HT1080 (cell line): ENCODE data around the gene ARHGEF12. TPM values are rescaled to one million over a fixed set of nuclear protein-coding genes. Genes with fewer than 3 reads are reported as not detected.

Experiments used
- DNase-seq: peaks from one replicate; pipeline ENCODE4 v3.0.0-alpha.2; 2015; ENCODE audit warnings: low read depth
- total RNA-seq: library from RNA; depleted of rRNA; stranded (reverse); fragments of >200 nt; shearing (Covaris generic); gene quantifications from 2 replicates; pipeline ENCODE4 v1.2.3, GENCODE V29; 2014

ARHGEF12 gene
- total RNA-seq, 1 experiment from 2014 or later: 38.3 TPM

GRCh38 chr11:120514541-120515121 is 178.4 kb downstream of the ARHGEF12 start:
- DNase-seq: no peak

DNA sequence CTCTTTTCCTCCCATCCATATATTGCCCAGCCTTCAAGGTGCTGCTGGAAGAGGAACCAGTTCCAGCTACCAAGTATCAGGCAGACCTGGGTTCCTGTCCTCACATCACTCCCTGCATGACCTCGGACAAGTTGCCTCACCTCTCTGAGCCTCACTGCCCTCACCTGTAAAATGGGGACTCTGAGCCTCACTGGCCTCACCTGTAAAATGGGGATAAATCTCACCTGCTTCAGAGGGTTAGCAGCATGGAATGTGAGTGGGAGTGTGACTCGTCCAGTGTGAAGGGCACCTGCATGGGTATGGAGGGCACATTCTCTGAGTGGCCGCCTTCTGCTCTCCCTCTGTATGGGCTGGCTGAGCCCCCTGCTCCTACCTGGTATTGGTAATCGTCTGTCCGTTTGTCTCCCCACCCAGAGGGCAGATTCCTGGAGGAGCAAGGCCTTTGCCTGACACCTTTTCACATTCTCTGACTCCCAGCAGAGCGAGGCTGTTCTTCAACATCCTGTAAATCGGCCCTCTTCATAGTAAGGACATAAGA is 179.0 kb downstream of the ARHGEF12 start:
- DNase-seq: no peak

DNA sequence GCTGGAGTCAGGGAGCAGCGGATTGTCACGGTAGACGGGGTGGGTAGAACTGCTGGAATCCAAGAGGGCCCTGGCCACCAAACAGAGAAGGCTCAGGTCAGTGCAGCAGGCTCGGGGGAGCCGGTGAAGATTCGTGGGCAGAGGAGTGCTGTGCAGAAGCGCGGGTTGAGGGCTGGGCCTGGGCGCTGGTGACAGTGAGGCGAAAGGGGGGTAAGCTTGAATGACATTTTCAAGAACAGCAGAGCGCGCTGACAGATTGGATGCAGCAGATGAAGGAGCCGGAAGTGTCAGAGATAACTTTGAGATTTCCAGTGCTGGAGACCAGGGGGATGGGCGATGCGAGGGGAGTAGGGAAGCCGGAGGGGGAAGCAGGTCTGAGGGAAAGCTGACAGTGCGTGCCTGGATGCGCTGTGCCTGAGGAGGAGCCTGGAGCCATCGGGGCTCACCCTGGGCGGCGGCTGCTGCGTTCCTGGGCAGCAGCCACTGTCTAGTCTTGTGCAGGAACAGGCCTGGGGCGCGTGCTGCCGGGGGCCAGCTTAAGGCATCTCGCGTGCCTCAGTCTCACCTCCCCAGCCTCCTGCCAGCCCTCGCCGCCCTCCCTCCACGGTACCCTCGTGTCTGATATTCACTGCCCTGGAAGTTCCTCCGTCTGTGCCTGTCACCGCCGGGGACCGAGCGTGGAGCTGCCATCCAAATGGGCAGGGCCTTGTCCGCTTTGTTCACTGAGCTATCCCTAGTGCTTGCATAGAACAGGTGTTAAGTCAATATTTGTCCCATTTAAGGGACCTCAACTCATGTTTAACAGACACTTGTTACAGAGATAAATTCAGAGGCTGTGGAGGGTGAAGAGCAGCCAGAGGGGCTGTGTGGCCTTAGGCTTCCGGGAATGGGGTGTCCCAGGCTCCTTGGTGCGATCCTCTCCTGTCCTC is 180.5 kb downstream of the ARHGEF12 start:
- DNase-seq: no peak

DNA sequence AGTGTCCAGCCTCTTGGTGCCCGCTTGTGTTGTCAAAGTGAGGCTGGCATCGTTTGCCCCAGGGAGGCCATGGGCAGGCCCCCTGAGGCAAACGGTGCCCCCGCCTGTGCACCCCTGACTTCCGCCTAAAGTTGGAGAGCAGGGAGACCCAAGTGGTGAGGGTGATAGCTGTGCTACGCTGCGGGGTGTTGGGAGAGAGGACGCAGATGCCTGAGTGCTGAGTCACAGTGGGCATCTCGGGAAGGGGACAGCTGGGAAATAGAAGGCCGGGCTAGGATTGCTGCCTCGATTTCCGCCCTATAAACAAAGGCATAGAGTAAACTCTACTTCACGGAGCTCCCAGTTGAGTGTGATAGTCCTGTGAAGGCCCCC is 181.2 kb downstream of the ARHGEF12 start:
- peak; percentile 79 for DNase-seq

- peak; percentile 21 for DNase-seq
Measured at GRCh38 chr11:120517801-120518291, 181.6 kb downstream of the ARHGEF12 start.

DNA sequence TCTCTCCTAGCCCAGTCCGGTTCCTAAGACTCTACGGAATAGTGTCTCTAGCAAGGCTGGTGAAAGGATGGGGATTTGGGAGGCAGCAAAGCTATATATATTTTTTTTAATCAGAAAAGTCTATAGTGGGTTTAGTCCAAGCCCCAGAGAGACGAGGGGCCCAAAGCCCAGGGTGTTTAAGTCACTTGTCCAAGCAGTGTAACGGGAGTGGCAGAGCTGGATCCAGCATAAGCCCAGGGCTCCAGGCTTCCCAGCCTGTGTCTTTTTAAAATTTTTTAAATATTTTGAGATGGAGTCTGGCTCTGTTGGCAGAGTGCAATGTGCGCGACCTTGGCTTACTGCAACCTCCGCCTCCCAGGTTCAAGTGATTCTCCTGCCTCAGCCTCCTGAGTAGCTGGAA is 182.1 kb downstream of the ARHGEF12 start:
- no peak for DNase-seq

- DNase-seq: no peak
Measured at GRCh38 chr11:120519474-120519873, 183.3 kb downstream of the ARHGEF12 start.

GRCh38 chr11:120520091-120520822 is 184.0 kb downstream of the ARHGEF12 start:
- no peak for DNase-seq

DNA sequence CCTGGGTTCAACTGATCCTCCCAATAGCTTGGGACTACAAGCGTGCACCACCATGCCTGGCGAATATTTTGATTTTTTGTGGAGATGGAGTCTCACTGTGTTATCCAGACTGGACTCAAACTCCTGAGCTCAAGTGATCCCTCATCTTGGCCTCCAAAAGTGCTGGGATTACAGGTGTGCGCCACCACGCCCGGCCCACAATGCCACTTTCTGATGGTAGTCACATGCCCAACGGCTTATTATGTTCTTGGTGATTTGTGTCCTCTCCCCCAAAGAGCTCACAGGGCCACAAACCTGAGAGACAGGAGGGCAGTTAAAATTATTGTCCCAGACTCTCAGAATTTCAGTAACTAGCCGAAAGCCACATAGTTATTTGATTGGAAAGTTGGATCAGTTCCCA is 185.0 kb downstream of the ARHGEF12 start:
- no peak for DNase-seq

DNA sequence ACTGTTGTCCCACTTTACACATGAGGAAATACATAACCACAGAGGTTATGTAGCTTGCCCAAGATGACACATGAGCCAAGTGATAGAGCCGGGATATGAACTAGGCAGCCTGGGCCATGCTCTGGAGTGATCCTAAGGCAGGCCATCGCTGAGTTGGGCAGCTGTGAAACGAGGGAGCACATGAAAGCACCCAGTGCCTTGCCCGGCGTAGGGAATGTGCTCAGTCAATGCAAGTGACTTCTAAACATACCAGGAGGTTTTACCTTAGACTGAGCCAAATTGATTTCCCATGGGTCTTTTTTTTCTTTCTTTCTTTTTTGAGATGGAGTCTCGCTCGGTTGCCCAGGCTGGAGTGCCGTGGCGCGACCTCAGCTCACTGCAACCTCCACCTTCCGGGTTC is 185.8 kb downstream of the ARHGEF12 start:
- DNase-seq: no peak

- no peak for DNase-seq
Measured at GRCh38 chr11:120522736-120523135, 186.5 kb downstream of the ARHGEF12 start.

GRCh38 chr11:120523196-120523595 is 187.0 kb downstream of the ARHGEF12 start:
- DNase-seq: no peak

DNA sequence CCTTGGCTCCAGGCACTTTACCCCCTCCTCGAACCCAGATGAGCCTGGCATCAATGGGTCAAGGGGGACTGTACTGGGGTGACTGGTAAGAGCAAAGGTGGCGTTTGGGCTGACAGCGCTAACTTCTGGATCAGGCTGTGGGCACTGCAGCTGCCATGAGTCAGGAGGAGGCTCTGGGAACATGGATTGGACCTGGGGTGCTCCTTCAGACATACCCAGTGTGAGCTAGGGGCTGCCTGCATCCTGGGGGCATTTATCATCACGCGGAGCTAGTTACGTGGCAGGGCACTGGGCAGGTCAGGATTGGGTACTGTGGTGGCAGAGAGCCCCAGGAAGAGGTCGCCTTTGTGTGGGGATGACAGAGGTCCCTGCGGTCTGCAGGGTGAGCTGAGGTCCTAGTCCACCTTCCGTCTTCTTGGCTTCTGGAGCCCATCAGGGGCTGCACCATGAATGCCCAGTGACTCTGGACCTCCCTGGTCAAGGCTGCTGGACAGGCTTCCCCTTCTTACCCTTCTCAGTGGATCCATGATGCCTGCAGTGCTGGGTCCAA is 188.4 kb downstream of the ARHGEF12 start:
- no peak for DNase-seq

DNA sequence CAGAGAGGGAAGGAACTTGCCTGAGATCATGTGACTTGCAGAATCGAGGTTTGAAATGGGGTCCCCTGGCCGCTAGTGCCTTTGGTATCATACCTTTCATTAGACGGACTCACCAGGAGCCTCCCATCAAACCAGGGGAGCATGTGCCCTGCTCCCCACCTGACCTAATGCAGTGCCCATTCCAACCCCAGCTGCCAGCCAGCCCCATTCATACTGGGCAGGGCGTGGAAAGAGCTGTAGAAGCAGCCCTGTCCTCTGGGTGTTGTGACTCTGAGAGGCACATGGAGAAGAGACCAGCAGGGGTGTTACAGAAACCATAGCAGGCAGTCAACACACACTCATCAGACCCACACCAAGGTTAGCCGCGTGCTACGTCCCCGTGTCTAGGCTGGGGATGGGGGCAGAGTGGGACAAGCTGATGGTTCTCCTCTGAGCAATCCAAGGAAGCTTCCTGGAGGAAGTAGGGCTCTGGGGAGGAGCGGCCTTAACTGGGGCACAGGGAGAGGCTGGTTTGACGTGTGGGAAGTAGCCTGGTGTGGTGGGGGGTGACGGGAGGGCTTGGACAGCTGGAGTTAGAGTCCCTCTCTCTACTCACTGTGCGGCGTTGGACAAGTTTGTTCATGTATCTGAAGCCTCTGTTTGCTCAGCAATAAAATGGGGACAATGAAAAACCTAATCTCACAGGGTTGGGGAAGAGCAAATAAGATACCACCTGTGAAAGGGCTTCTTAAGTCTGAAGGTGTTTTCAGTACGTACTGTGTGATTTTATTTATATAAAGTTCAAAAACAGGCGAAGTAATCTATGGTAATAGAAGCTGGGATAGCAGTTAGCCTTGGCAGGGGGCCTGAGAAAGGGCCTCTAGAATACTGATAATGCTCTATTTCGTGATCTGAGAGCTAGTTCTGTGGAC is 189.3 kb downstream of the ARHGEF12 start:
- DNase-seq: no peak

GRCh38 chr11:120526241-120526640 is 190.0 kb downstream of the ARHGEF12 start:
- no peak for DNase-seq

- peak; percentile 30 for DNase-seq
Measured at GRCh38 chr11:120527111-120527761, 191.0 kb downstream of the ARHGEF12 start.

GRCh38 chr11:120528749-120529148 is 192.5 kb downstream of the ARHGEF12 start:
- DNase-seq: no peak

DNA sequence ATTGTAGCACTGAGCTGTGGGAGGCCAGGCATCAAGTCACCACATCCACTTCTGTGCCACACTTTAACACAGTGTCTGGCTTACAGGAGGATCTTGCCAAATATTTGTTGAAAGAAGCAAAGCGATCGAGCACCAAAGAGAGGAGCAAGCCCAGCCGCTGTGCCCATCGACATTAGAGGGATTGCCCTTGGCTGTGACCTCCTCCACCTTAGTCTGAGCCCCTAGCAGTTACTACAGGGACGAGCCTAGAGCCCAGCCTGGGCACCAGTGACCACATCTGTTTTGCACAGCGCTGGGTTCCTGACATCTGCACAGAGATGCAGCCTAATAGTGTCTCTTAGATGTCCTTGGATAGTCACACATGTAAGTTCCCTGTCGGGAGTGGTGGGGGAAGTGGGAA is 193.0 kb downstream of the ARHGEF12 start:
- DNase-seq: no peak

DNA sequence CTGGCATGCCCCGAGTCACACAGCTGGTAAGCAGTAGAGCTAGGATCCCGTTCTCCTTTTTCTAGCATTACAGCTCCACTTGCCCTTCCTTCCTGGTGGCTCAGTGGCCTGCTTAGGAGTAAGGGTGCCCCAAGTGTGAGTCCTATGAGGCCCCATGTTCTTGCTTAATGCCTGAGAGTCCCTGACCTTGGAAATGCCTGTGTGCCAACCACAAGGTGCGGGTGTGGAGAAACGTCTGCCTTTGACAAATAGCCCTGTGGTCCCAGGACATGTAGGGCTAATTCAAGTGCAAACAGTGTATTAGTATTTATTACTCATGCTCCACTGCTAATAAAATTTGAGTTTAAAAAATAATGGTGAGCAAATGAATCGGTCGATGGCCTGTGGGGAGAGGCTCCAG is 193.7 kb downstream of the ARHGEF12 start:
- DNase-seq: no peak
